ENCODE data around the gene KCND3.

DNA sequence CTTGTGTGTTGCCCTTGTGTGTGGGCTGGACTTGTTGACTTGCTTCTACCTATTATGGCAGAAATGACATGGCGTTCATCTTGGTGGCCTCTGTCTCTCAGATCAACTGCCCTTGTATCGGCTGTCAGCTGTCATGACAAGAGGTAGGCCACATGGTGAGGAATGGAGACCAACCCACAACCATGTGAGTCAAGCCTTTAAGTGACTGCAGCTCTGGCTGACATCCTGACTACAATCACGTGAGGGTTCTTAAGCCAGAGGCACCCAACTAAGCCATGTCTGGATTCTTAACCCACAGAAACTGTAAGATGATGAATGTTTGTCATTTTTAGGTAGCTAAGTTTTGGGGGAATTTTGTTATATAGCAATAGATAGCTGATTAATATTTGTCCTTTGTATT is 82.1 kb downstream of the KCND3 start:
- TF ChIP-seq MAZ (IDR thresholded peaks at IDR 0.05; ENCODE audit: borderline replicate concordance, low read depth, low read length) (no peak), MAFK (IDR thresholded peaks at IDR 0.05; ENCODE audit: low read depth, low read length) (no peak), POLR2A (IDR thresholded peaks at IDR 0.05; ENCODE audit: low read depth, low read length) (no peak), CHD1 (IDR thresholded peaks at IDR 0.05; ENCODE audit: low read depth, low read length) (no peak), FOS (IDR thresholded peaks at IDR 0.05; ENCODE audit: low read depth, low read length) (no peak), MXI1 (IDR thresholded peaks at IDR 0.05; ENCODE audit: borderline replicate concordance, low read depth, low read length) (no peak), CEBPB (IDR thresholded peaks at IDR 0.05; ENCODE audit: low read depth, low read length) (no peak), SMC3 (IDR thresholded peaks at IDR 0.05; ENCODE audit: low read depth, low read length) (no peak), RAD21 (IDR thresholded peaks at IDR 0.05; ENCODE audit: low read length) (no peak)
- TF ChIP-seq, protein P1, sequence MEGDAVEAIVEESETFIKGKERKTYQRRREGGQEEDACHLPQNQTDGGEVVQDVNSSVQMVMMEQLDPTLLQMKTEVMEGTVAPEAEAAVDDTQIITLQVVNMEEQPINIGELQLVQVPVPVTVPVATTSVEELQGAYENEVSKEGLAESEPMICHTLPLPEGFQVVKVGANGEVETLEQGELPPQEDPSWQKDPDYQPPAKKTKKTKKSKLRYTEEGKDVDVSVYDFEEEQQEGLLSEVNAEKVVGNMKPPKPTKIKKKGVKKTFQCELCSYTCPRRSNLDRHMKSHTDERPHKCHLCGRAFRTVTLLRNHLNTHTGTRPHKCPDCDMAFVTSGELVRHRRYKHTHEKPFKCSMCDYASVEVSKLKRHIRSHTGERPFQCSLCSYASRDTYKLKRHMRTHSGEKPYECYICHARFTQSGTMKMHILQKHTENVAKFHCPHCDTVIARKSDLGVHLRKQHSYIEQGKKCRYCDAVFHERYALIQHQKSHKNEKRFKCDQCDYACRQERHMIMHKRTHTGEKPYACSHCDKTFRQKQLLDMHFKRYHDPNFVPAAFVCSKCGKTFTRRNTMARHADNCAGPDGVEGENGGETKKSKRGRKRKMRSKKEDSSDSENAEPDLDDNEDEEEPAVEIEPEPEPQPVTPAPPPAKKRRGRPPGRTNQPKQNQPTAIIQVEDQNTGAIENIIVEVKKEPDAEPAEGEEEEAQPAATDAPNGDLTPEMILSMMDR (conservative IDR thresholded peaks at IDR 0.05; ENCODE audit: low read depth, low read length) = no peak

All from IMR-90 (cell line).